Measurements from ENCODE around the gene PRKG1. TPM values are rescaled to one million over a fixed set of nuclear protein-coding genes. Genes with fewer than 3 reads are reported as not detected.

PRKG1 gene
- total RNA-seq, 4 donors from 2014 or later: 26.5 to 72.3 (median 58.1) TPM

- intact Hi-C loops (cut with DNase I): no loop called here
- peaks cover 7 to 23% of the 10 kb centered on the region in 2 donors for H3K4me1 ChIP-seq
- H3K27ac ChIP-seq: no peak overlapping the region
- H3K9me3 ChIP-seq: no peaks in the 10 kb centered on the region
- no peaks in the 10 kb centered on the region for H3K27me3 ChIP-seq
- TF ChIP-seq CTCF (IDR thresholded peaks at IDR 0.05): no peak
- no peak for TF ChIP-seq POLR2A (IDR thresholded peaks at IDR 0.05)
- no peak for DNase-seq
- H3K36me3 ChIP-seq: no peaks in the 10 kb centered on the region
- H3K4me3 ChIP-seq (replicated peaks in 1 of 3): no peak overlapping the region
Observed at GRCh38 chr10:51910189-51910588, 835.9 kb downstream of the PRKG1 start.

- TF ChIP-seq CTCF (IDR thresholded peaks at IDR 0.05): no peak
- no peak for TF ChIP-seq POLR2A (IDR thresholded peaks at IDR 0.05)
- Histone ChIP-seq H3K9me3 (no peaks in the 10 kb centered on the region), H3K27me3 (no peaks in the 10 kb centered on the region), H3K4me1 (peaks cover 7 to 23% of the 10 kb centered on the region in 2 donors), H3K4me3 (replicated peaks in 1 of 3) (no peak overlapping the region), H3K36me3 (no peaks in the 10 kb centered on the region), H3K27ac (no peak overlapping the region)
- WGBS, 2 donors: 71 to 75% methylated on average over 3 of the region's 3 CpGs
- intact Hi-C loops (cut with DNase I): no loop called here
- DNase-seq: no peak
Observed at GRCh38 chr10:51910596-51910995, 836.3 kb downstream of the PRKG1 start.

GRCh38 chr10:51911723-51912122, 837.4 kb downstream of the PRKG1 start:
- 75 to 78% methylated on average over 2 of the region's 2 CpGs for WGBS, 2 donors
- DNase-seq: no peak
- Histone ChIP-seq H3K27me3 (no peaks in the 10 kb centered on the region), H3K36me3 (no peaks in the 10 kb centered on the region), H3K27ac (no peak overlapping the region), H3K9me3 (no peaks in the 10 kb centered on the region), H3K4me1 (peaks cover 7 to 14% of the 10 kb centered on the region in 2 donors), H3K4me3 (replicated peaks in 1 of 3) (no peak overlapping the region)
- intact Hi-C loops (cut with DNase I): no loop called here
- TF ChIP-seq POLR2A (IDR thresholded peaks at IDR 0.05): no peak
- no peak for TF ChIP-seq CTCF (IDR thresholded peaks at IDR 0.05)

- Histone ChIP-seq H3K4me3 (replicated peaks in 1 of 3) (no peak overlapping the region), H3K36me3 (no peaks in the 10 kb centered on the region), H3K4me1 (no peaks in the 10 kb centered on the region), H3K9me3 (no peaks in the 10 kb centered on the region), H3K27ac (no peak overlapping the region), H3K27me3 (no peaks in the 10 kb centered on the region)
- TF ChIP-seq POLR2A (IDR thresholded peaks at IDR 0.05): no peak
- no peak for TF ChIP-seq CTCF (IDR thresholded peaks at IDR 0.05)
- intact Hi-C loops (cut with DNase I): no loop called here
- WGBS, 2 donors: 89 to 94% methylated on average over 1 of the region's 1 CpG
- no peak for DNase-seq
Observed at GRCh38 chr10:51915031-51915542, 840.8 kb downstream of the PRKG1 start.

- intact Hi-C loops (cut with DNase I): no loop called here
- DNase-seq: no peak
- WGBS, 2 donors: 85 to 88% methylated on average over 2 of the region's 2 CpGs
- Histone ChIP-seq H3K27ac (no peak overlapping the region), H3K4me3 (replicated peaks in 1 of 3) (no peak overlapping the region), H3K36me3 (no peaks in the 10 kb centered on the region), H3K9me3 (no peaks in the 10 kb centered on the region), H3K27me3 (no peaks in the 10 kb centered on the region), H3K4me1 (no peaks in the 10 kb centered on the region)
- TF ChIP-seq POLR2A (IDR thresholded peaks at IDR 0.05) (no peak), CTCF (IDR thresholded peaks at IDR 0.05) (no peak)
Observed at GRCh38 chr10:51918440-51918839, 844.2 kb downstream of the PRKG1 start.
